Measurements from ENCODE around the gene OLFML1. TPM values are rescaled to one million over a fixed set of nuclear protein-coding genes. Genes with fewer than 3 reads are reported as not detected.

The OLFML1 gene
- total RNA-seq, 6 experiments from 2014 or later, result 2.2 to 5.5 (median 3.0) TPM

GRCh38 chr11:7523416-7524210 is 38.3 kb downstream of the OLFML1 start:
- TF ChIP-seq POLR2A (IDR thresholded peaks at IDR 0.05) (no peak), CTCF (IDR thresholded peaks at IDR 0.05) (no peak)
- peaks cover 0 to 67% (median 22%) of the 10 kb centered on the region in 4 donors for H3K4me1 ChIP-seq
- 68% methylated on average over 4 of the region's 6 CpGs for WGBS (ENCODE audit: insufficient coverage, low coverage, low lambda C conversion rate, missing lambda C conversion rate)
- H3K27ac ChIP-seq, result peak overlapping the region; percentile 73 to 91 (median 82)
- no peaks in the 10 kb centered on the region for H3K36me3 ChIP-seq
- H3K4me3 ChIP-seq, result no peak overlapping the region
- H3K9me3 ChIP-seq, result no peaks in the 10 kb centered on the region
- no peak for DNase-seq
- intact Hi-C loops (cut with DNase I), result no loop called here
- peak in 1 of 4 donors; percentile 3 for ATAC-seq
- no peaks in the 10 kb centered on the region for H3K27me3 ChIP-seq

GRCh38 chr11:7524462-7525235 is 39.3 kb downstream of the OLFML1 start:
- DNase-seq (no peak), ATAC-seq (peak in 3 of 4 donors; percentile 8 to 34 (median 19))
- TF ChIP-seq CTCF (IDR thresholded peaks at IDR 0.05) (no peak), POLR2A (IDR thresholded peaks at IDR 0.05) (no peak)
- H3K27ac ChIP-seq, result peak overlapping the region; percentile 73 to 91 (median 82)
- intact Hi-C loops (cut with DNase I), result no loop called here
- H3K9me3 ChIP-seq, result no peaks in the 10 kb centered on the region
- 27% methylated on average over 1 of the region's 6 CpGs for WGBS (ENCODE audit: insufficient coverage, low coverage, low lambda C conversion rate, missing lambda C conversion rate)
- H3K4me1 ChIP-seq, result peaks cover 0 to 62% (median 23%) of the 10 kb centered on the region in 4 donors
- H3K27me3 ChIP-seq, result no peaks in the 10 kb centered on the region
- H3K36me3 ChIP-seq, result no peaks in the 10 kb centered on the region
- no peak overlapping the region for H3K4me3 ChIP-seq

GRCh38 chr11:7525424-7525823 is 40.1 kb downstream of the OLFML1 start:
- peaks cover 0 to 61% (median 23%) of the 10 kb centered on the region in 4 donors for H3K4me1 ChIP-seq
- WGBS (ENCODE audit: insufficient coverage, low coverage, low lambda C conversion rate, missing lambda C conversion rate), result 48% methylated on average over 4 of the region's 4 CpGs
- DNase-seq, result peak; percentile 76 to 92 (median 88)

GRCh38 chr11:7527029-7527428 is 41.7 kb downstream of the OLFML1 start:
- no peaks in the 10 kb centered on the region for H3K36me3 ChIP-seq
- intact Hi-C loops (cut with DNase I), result no loop called here
- TF ChIP-seq CTCF (IDR thresholded peaks at IDR 0.05) (no peak), POLR2A (IDR thresholded peaks at IDR 0.05) (no peak)
- peaks cover 0 to 57% (median 25%) of the 10 kb centered on the region in 4 donors for H3K4me1 ChIP-seq
- H3K9me3 ChIP-seq, result no peaks in the 10 kb centered on the region
- no peaks in the 10 kb centered on the region for H3K27me3 ChIP-seq
- 60% methylated on average over 1 of the region's 1 CpG for WGBS (ENCODE audit: insufficient coverage, low coverage, low lambda C conversion rate, missing lambda C conversion rate)
- H3K27ac ChIP-seq, result peak overlapping the region in 1 of 3 donors; percentile 5
- ATAC-seq, result no peak
- H3K4me3 ChIP-seq, result no peak overlapping the region
- no peak for DNase-seq

More at GRCh38 chr11:7525424-7525823, 40.1 kb downstream of the OLFML1 start:
- Histone ChIP-seq H3K27me3 (no peaks in the 10 kb centered on the region), H3K27ac (peak overlapping the region; percentile 73 to 91 (median 82)), H3K9me3 (no peaks in the 10 kb centered on the region), H3K36me3 (no peaks in the 10 kb centered on the region), H3K4me3 (no peak overlapping the region)
- TF ChIP-seq CTCF (IDR thresholded peaks at IDR 0.05), result no peak
- peak; percentile 71 for TF ChIP-seq POLR2A (IDR thresholded peaks at IDR 0.05)
- intact Hi-C loops (cut with DNase I), result no loop called here
- ATAC-seq, result peak; percentile 84 to 94 (median 89)

All from right lobe of liver (tissue), 6 donors.